HFFc6 (cell line): ENCODE measurements around the gene HHAT. TPM values are rescaled to one million over a fixed set of nuclear protein-coding genes. Genes with fewer than 3 reads are reported as not detected.
A peak's percentile ranks its signal among the peaks of the same experiment; 100 is the strongest.

Experiments
- DNase-seq: peaks from one replicate; pipeline ENCODE4 v3.0.0-alpha.2; 2018
- H3K27ac Mint-ChIP-seq: 2 replicates; pipeline ENCODE4 v1.8.0; 2020; ENCODE audit warnings: mild to moderate bottlenecking, mixed read lengths
- H3K27me3 Mint-ChIP-seq: 2 replicates; pipeline ENCODE4 v1.8.0; 2021; ENCODE audit warnings: mild to moderate bottlenecking, moderate library complexity, mixed read lengths; ENCODE audit not compliant: insufficient read depth
- H3K36me3 Mint-ChIP-seq: 2 replicates; pipeline ENCODE4 v1.8.0; 2021; ENCODE audit warnings: low read depth, mixed read lengths
- H3K4me1 Mint-ChIP-seq: 2 replicates; pipeline ENCODE4 v1.8.0; 2020; ENCODE audit warnings: low read depth, mixed read lengths
- H3K4me3 Mint-ChIP-seq: 2 replicates; pipeline ENCODE4 v1.8.0; 2020; ENCODE audit warnings: mild to moderate bottlenecking, moderate library complexity, mixed read lengths
- H3K9me3 Mint-ChIP-seq: 2 replicates; pipeline ENCODE4 v1.8.0; 2020; ENCODE audit warnings: mild to moderate bottlenecking, mixed read lengths
- total RNA-seq, 6 experiments: library from RNA; stranded (reverse); fragmentation: NEBNext Ultra II Directional; extraction: Animal tissue kit (Norgen Biotek cat#: 25700); gene quantifications; 2 replicates in 1 of 6; 3 replicates in 5 of 6; pipeline ENCODE4 v1.2.3, GENCODE V29; 2021
- TF ChIP-seq, protein P1 (sequence below): fragments of 200-600 bp; sonication (generic); IDR thresholded peaks from 2 replicates; pipeline ENCODE4 v1.5.0; 2021; ENCODE audit warnings: antibody characterized with exemption, mild to moderate bottlenecking

HHAT gene
- total RNA-seq, 6 experiments from 2014 or later: 2.8 to 3.9 (median 3.2) TPM

DNA sequence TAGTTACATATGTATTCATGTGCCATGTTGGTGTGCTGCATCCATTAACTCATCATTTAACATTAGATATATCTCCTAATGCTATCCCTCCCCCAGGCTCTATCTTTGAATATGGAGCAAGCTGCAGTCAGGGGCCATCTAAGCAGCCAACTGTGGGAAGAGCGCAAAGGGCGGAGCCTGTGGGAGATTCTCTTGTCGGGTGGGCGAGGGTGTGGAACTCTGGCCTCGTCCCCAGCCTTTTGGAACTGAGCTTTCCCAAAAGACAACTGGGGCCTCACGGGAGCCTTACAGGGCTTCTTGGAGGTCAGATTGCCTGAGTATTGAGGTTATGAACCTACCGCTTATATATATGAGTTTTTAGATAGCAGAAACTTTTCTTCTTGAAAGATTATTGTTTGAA lies 117.2 kb downstream of the HHAT start:
- no peak for DNase-seq
- Mint-ChIP-seq H3K9me3 (no peaks in the 10 kb centered on the region), H3K4me1 (peaks cover 16% of the 10 kb centered on the region), H3K27me3 (no peaks in the 10 kb centered on the region; the same call in 1 of the 2 replicates), H3K27ac (no peak overlapping the region), H3K36me3 (no peaks in the 10 kb centered on the region), H3K4me3 (no peak overlapping the region)
- TF ChIP-seq, protein P1, sequence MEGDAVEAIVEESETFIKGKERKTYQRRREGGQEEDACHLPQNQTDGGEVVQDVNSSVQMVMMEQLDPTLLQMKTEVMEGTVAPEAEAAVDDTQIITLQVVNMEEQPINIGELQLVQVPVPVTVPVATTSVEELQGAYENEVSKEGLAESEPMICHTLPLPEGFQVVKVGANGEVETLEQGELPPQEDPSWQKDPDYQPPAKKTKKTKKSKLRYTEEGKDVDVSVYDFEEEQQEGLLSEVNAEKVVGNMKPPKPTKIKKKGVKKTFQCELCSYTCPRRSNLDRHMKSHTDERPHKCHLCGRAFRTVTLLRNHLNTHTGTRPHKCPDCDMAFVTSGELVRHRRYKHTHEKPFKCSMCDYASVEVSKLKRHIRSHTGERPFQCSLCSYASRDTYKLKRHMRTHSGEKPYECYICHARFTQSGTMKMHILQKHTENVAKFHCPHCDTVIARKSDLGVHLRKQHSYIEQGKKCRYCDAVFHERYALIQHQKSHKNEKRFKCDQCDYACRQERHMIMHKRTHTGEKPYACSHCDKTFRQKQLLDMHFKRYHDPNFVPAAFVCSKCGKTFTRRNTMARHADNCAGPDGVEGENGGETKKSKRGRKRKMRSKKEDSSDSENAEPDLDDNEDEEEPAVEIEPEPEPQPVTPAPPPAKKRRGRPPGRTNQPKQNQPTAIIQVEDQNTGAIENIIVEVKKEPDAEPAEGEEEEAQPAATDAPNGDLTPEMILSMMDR: no peak

DNA sequence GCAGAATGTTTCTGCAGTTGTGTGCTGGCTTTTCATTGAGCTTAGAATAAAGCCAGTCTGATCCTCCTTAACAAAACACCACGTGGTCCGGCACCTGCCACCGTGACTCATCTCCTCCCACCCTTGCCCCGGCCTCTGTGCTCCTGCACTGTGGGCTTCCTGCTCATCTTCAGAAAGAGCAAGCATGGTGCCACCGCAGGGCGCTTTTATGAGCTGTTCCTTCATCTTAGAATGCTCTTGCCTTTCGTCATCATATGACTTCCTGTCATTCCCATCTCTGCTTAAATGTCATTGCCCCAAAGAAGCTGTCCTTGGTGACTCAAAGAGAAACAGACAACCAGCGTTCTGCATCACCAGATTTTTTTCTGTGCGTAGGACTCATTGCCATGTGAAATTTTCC lies 117.8 kb downstream of the HHAT start:
- Mint-ChIP-seq H3K27me3 (no peaks in the 10 kb centered on the region; the same call in 1 of the 2 replicates), H3K4me3 (no peak overlapping the region; the same call in 1 of the 2 replicates), H3K9me3 (no peaks in the 10 kb centered on the region), H3K4me1 (peaks cover 14% of the 10 kb centered on the region), H3K36me3 (no peaks in the 10 kb centered on the region), H3K27ac (no peak overlapping the region)
- TF ChIP-seq, protein P1: no peak
- DNase-seq: no peak

DNA sequence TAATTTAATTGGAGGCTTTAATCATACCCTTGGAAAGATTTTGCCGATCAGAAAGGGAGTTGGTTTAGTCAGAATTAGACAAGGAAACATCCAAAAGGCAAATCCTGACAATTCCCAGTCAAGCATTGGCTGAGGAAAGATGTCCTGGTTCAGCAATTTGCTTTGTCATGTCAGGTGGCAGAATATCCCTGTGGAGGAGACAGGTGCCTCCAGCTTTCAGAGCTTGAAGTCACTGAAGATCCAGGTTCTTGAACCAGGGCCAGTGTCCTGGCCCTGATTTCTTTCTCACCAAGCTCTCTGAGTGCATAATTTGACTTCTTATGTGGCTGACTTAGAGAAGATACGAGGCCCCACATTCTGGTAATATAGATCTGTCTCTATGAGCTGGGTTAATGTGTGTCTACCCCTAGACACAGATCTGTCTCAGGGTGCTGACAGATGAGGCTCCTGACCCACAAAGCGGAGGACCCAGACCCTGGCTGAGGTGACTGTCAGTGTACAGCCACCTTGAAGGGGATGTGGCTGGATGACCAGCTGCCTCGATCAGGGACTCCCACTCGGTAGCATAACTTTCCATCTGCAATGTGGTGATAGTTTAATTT lies 118.9 kb downstream of the HHAT start:
- Mint-ChIP-seq H3K4me3 (no peak overlapping the region), H3K4me1 (peaks cover 14% of the 10 kb centered on the region), H3K36me3 (no peaks in the 10 kb centered on the region), H3K27ac (no peak overlapping the region), H3K9me3 (no peaks in the 10 kb centered on the region), H3K27me3 (no peaks in the 10 kb centered on the region; the same call in 1 of the 2 replicates)
- DNase-seq: no peak
- TF ChIP-seq, protein P1: no peak

DNA sequence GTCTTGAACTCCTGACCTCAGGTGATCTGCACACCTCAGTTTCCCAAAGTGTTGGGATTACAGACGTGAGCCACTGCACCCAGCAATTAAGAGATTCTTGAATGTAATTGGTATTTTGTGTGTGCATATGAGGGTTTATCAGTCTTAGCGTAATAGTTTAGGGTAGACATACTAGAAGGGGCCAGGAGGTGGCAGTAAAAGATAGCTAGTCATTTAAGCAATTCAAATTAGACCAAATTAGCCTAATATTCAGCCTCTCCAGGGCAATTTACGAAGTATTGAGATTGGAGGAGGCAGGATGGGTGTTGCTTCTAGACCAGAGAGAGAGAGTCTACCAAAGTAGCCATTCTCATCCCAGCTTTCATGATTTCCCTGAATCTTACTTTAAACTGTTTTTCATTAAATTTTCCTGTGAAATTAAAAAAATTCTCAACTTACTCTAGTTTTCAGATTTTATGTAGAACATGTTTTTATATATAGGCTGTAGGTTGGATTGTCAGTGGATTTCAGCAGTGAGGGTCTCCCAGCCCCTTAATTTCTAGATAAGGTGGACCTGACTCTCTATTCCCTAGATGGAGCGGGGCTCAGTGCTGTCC lies 119.7 kb downstream of the HHAT start:
- Mint-ChIP-seq H3K36me3 (no peaks in the 10 kb centered on the region), H3K4me3 (no peak overlapping the region), H3K9me3 (no peaks in the 10 kb centered on the region), H3K4me1 (peaks cover 14% of the 10 kb centered on the region), H3K27ac (no peak overlapping the region), H3K27me3 (no peaks in the 10 kb centered on the region; the same call in 1 of the 2 replicates)
- TF ChIP-seq, protein P1: peak; percentile 85
- peak; percentile 48 for DNase-seq

DNA sequence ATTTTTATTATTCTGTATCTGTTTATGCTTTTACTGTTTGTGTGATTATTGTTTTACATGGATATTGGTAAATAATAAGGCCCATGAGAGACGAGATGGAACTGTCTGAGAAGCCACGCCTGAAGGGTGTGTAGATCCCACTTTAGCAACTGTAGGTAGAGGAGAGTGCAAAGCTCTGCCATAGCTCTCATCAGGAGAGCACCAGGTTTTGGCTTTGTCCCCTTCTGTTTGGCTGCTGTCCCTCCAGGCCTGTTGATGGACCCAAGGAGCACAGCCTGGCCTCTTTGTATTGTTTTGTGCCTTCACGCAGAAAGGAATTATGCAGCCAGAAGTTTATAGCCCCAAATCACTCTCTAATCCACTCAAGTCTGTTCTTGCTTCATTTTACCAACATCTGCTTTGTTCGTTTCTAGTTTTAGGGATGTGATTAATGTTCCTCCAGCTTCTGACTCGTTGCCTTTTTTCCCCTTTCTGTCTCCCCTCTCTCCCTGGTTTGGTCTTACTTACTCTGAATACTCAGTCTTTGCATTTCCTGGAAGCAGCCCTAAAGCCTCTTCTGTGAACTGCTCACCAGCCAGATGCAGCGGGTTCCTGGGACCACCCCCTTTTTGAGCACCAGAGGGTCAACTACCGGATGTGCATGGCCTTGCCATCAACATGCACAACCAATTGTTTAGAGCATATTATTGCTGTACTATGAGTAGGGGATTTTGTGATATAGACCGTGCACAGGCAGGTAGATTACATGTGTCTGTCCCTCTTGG lies 127.3 kb downstream of the HHAT start:
- no peak for DNase-seq
- H3K9me3 Mint-ChIP-seq: no peaks in the 10 kb centered on the region
- H3K4me3 Mint-ChIP-seq: no peak overlapping the region
- H3K27ac Mint-ChIP-seq: no peak overlapping the region
- TF ChIP-seq, protein P1: no peak
- peaks cover 2% of the 10 kb centered on the region; the same call in 1 of the 2 replicates for H3K27me3 Mint-ChIP-seq
- H3K4me1 Mint-ChIP-seq: no peaks in the 10 kb centered on the region
- no peaks in the 10 kb centered on the region for H3K36me3 Mint-ChIP-seq
